HG03575 (cell line): Measurements from ENCODE around the gene PRKCB.

Experiments
- ATAC-seq: cut with Tn5 transposase; IDR thresholded peaks from one replicate; pipeline ENCODE4 v1.9.1; 2021; ENCODE audit not compliant: unreplicated experiment, insufficient number of reproducible peaks, low FRiP score; ENCODE audit errors: extremely low read depth

Gene PRKCB

DNA sequence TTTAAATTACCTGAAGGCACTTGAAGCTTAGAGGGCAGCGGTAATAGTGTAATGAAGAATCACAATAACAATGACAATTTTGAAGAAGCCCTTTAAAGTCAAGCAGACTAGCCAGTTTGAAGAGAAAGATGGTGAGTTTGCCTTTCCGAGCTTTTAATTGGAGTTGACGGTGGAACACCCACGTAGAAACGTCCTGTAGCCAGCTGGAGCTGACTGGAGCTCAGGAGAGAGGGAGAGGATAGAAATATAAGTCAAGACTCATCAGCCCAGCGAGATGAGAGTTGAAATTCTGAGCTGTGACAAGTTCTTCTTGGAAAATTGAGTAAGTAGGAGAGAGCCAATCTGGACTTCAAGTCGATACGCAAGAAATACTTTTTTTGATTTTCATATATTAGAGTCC, 328.6 kb downstream of the PRKCB start:
- no peak for ATAC-seq

DNA sequence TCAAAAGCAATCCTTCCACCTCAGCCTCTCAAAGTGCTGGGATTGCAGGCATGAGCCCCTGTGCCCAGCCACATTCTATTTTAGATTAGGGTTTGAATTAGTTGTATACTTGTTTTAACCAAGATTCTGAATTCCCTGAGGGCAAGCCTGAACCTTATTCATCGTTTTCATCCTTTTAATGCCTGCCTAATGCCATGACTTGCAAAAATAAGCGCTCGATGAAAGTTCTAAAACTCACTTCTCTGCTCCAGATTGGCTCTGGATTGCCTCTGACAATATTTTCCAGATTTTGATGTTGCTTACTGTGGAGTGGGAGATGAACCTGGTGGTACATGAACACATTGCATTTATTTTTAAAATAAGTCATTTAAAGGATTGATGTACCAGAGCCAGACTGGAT, 329.5 kb downstream of the PRKCB start:
- ATAC-seq: no peak

DNA sequence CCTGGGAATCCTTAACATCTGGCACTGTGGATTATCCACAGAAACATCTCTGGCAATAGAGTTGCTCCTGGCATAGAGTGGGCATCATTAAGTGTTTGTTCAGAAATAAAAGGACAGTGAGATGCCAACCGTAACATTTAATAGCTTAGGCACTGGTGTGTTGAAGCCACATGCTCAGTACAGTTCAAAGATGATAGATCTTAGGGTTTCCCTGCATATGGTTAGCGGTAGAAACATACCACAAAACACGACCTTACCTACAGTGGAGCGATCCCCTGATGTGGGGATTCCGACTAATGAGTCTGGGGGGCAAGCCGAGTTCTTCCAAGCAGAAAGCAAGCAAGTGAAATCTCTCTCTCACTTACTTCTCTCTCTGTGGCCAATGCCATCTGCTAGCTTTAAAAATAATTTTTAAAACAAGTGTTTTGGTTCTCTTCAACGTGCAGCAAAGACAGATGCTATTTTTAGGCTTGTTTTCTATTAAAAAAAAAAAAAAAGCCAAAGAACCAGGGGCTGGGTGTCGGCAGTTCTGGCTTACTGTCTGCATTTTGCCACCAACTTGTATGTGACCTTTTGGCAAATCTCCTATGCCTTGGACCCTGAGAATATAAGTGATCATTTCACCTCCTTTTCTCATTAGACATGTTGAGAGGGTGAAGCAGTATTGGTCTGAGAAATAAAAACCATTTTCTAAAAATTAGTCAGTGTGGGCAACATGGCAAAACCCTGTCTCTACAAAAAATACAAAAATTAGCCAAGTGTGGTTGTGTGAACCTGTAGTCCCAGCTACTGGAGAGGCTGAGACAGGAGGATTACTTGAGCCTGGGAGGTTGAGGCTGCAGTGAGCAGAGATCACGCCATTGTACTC, 331.1 kb downstream of the PRKCB start:
- no peak for ATAC-seq

DNA sequence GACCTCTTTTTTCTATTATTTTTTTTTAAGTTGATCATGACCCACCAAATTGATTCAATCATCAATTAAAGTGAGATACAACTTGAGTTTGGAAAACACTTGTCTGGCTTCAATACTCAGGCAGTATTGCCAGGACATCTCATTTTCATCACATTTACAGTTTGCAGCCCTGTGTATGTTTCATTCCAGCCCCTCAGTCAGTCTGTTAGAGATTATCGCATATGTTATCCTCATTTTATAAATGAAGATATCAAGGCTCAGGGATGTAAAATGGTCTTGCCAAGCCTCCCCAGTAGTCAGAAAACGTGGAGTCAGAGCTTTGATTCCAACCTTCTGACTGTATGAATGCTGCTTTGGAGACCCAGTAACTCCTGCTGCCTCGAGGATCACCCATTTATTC, 333.1 kb downstream of the PRKCB start:
- ATAC-seq: no peak

DNA sequence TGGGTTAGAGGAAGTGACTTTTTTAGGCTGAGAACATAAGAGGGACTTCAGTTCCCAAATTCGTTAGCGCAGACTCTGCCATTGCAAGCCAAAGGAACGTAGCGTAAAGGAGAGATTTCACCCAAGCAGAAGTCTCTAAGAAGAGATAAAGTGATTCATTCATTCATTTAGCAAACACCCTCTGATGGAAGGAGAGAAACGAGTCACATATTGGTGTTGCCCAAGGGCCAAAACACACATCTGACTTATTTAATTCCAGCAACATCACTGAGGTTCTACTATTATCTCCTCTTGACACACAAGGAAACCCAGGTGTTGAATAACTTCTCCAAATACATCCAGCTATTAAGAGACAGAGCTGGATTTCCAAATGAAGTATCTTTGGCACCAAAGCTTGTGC, 334.6 kb downstream of the PRKCB start:
- no peak for ATAC-seq

DNA sequence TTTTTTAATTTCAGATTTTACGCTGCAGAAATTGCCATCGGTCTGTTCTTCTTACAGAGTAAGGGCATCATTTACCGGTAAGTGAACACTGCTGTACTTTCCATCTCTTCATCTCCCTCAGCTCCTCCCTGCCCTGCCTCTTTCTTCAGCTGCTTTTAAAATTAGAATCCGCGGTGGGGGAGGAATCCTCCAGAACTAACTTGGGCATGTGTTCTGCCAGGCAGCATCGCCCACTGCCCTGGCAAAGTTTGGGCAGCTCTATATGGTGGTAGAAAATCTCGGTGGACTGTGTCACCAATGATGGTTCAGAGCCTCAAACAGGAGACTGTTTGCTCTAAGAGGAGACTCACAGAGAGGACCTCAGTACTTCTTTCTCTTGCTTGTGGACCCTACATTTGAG, 338.7 kb downstream of the PRKCB start:
- no peak for ATAC-seq

DNA sequence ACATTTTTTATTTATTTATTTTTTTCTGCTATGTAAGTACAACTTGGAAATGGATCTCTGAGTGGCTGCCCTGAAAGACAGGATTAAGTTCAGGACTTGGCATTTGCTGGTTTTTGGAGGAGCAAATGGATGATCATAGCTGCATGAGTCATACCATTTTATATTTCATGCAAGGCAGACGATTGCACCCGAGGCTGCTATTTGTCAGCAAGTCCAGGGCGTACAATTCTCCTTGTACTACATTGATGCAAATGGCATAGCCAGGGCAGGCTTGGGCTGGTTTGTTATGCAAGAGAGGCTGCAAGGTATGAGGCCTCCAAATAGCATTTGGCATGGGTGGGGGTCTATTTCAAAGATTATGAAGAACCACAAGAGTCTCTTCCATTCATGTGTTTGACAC, 339.2 kb downstream of the PRKCB start:
- no peak for ATAC-seq

DNA sequence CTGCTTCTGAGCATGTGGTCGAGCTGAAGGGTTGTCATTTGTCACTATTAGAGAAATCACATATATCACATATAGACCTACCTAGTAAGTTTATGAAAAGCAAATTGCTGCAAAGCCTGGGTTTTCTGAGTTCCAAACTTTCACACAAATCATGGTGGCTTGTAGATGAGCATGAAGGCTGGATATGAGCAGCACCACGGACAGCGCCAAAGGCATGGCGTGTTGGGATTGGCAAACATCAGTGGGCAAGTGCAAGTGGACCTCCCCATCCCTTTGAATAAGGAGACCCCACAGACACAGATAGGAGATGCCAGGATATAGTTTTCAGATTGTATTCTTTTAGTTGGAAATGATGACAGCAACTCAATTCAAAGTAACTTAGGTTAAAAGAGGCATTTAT, 342.7 kb downstream of the PRKCB start:
- no peak for ATAC-seq

DNA sequence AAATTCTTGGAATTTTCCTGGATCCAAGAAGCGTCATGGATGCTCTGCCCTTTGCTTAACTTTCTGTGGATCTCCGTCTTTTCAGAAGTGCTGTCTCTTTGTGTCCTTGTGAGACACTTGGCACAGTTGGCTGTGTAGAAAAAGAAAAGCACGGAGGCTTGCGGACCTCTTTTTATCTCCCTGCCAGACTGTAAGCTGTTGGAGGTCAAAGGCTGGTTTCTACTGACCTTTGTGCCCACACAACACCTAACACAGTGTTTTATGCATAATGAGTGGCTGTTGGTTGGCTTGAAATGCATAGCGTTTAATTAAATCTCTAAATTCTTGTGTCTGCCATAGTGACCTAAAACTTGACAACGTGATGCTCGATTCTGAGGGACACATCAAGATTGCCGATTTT, 344.7 kb downstream of the PRKCB start:
- ATAC-seq: no peak

DNA sequence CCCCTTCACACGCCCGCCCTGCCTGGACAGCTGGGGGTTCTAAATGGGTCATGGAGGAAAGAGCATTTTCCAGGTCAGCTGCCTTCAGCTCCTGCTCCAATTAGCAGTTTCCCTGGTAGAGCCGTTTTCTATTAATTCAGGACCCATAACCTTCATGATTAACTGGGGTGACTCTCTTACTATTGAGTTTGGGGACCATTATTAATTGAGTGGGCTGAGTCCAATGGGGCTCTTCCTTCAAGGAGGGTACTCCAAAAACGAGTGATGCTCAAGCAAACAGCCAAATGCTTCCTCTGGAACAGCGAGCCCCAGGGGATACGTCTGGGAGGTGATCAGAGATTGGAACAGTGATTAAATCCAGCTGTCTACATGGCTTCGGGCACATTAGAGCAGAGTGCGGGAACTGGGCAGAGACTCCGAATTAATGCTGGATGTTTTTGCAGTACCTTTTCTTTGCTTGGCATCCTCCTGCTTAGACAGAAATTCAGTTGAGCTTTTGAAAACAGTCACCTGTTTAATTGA, 352.3 kb downstream of the PRKCB start:
- no peak for ATAC-seq

DNA sequence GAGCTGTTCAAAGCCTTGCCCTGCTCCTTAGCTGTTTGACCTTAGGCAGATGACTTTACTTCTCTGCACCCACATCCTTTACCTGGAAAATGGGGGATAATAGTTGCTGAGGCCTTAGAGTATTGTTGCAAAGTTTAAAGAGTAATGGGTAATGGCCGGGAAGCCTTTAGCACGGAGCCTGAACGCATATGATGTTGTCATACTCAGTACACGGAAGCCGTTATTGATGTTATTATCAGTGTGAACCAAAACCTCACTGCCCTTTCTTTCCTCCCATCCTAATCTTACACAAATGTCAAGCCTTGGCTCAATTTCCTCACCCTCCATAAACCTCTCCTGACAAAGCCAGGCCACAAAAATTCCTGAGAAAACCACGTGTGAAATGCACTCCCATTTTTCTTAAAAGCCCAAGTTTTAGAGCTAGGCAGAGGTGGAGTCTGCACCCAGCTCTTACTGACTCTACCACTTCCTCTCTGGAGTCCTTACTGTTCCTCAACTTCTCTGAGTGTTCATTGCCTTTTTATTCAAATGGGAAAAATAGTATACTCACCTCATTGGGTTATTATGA, 353.1 kb downstream of the PRKCB start:
- ATAC-seq: no peak

DNA sequence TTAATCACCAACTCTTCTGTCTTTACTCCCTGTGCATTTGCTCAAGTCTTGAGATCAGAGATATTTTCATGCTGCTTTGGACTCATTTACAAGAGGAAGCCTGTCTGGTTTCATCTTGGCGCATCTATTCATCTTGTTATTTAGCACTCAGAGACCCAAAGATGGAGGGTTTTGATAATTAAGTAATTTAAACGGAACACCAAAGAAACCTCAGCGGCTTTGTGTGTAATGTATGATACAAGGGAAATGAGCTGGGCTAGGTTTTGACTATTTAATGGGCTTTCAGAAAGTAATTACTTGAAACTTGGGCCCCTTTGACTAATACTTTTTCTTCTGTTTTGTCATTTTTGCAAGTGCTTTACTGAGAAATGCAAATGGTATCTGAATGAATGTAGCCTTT, 354.2 kb downstream of the PRKCB start:
- ATAC-seq: no peak

DNA sequence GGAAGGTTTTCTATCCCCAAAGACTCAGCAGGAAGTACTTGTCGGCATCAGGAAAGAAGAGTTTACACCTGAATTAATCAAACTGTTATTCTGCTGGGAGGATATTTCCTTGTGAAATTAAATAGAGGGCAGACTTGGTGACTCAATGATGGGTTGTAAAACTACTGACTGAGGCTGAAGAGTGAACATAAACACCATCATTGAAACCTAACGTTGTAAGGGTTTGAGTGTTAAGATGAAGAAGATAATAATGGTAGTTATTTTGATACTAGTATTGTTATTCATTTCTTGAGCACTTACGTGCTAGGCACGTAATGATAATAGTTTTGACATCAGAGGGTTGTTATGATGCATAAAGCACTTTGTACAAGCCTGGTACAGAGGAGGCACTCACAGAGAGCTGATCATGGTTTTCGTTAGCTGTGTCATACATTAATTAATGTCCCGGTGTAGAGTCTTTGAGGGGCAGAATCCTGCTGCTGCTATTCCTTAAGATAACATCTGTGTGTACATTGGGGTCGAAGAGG, 356.2 kb downstream of the PRKCB start:
- no peak for ATAC-seq

DNA sequence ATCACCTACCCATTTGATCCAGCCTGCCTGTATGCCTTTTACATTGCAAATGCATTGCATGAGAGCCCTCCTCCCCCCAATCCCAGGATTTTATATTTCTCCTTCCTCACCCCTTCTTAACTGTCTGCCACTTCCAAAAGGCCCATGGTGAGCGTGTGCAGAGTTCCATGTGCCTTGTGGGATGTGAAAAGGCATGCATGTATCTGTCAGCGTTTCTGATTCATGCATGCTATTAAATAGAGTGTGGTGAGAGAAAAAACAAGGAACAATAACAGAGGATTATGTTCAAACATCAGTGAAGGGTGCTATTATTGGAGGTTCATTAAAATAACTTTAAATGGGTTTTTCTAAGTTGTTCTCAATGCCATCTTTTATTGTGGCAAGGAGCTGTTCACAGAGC, 359.4 kb downstream of the PRKCB start:
- no peak for ATAC-seq

DNA sequence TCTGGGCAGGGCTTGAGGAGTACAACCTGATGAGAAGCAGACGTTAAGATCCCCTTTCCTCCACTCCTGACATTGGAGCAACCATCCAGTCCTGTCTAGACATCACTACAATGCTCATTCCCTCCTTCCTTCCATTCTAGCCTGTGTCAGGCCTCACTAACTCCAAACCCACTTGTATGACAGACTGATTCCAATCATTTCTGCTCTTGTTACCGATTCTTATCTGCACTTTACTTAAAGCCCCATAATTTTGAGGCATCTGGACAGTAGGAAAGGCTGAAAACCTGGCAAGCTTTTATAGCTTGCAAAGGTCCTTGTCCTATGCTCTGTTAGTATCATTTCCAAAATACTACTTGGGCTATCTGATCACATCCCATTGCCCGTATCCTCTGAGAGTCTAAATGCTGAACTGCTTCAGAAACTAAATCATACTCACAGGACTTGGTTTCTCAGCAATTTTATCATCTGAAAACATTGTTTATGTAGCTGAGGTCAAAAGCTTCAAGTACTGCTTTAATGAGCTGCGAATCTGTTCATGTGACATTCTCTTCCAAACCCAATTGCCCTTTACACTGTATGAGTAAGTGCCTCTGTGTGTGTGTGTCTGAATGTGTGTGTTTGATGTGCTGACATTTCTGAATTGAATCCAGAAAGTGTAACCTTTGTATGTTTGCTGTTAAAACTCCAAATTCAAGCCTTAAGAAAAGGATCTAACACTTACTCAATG, 363.2 kb downstream of the PRKCB start:
- ATAC-seq: no peak

DNA sequence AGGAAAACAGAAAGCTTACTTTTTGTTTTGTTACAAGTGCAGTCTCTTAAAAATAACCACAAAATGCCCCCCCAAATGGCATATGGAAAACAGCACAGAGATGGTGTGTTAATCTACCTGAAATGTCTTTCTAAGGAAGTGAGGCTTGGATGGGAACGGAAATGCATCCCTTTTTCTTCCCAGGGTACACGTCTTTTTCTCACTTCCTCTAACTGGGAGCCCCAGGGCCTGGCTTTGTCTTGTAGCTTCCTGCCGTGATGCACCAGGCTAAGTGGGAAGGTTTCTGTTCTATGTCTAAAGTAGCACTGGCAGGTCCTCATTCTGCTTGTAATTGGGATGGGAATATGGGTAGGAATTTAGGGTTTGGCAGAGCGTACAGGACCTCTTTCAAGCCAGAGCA, 367.9 kb downstream of the PRKCB start:
- no peak for ATAC-seq

DNA sequence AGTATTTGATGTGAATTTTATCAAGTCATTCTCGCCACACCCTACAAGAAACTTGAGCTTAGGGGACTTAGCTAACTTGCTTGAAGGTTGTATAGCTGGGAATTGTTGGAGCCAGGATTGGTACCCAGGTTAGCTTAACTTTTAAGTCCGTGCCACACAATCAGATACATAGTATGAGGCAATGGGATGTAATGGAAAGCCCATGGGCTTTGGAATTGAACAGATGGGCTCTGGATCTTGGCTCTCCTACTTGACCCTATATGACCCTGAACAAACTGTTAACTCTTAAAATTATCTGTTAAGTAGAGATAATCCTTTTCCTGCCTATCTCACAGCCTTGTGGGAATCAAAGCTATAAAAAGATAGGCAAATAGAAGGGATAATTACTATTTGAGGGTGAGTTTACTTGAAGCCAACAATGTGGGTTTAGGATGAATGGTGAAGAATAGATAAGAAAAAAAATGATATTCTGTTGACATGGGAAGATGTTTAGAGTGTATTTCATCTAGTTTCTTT, 368.4 kb downstream of the PRKCB start:
- ATAC-seq: no peak

DNA sequence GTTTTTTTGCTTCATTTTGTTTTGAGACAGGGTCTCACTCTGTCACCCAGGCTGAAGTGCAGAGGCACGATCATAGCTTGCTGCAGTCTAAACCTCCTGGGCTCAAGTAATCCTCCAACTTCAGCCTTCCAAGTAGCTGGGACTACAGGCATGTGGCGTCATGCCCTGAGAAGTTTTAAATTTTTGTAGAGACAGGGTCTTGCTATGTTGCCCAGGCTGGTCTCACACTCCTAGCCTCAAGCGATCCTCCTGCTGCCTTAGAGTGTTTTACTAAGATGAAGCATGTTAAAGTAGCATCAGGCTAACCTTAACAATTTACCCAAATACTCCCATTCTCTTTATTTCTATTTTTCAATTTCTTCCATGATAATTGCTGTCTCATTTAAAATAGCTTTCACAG, 371.1 kb downstream of the PRKCB start:
- ATAC-seq: no peak

DNA sequence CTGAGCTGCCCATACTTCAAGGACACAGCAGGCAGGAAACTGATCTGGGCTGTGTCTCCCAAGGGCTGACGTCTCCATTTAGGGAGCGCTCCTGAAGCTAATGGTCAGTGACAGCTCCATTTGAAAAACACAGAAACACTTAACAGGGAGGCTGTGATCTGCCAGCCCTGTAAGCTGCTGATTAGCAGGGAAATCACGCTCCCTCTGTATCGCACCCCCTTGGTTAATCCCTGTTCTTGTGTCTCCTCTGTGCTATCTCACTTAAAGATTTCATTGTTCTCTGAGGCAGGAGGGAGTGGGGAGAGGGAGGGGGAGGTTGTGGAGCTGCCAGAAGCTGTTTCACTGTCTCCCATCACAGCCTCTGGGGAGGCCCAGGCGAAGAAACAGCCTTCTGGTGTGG, 372.9 kb downstream of the PRKCB start:
- no peak for ATAC-seq

DNA sequence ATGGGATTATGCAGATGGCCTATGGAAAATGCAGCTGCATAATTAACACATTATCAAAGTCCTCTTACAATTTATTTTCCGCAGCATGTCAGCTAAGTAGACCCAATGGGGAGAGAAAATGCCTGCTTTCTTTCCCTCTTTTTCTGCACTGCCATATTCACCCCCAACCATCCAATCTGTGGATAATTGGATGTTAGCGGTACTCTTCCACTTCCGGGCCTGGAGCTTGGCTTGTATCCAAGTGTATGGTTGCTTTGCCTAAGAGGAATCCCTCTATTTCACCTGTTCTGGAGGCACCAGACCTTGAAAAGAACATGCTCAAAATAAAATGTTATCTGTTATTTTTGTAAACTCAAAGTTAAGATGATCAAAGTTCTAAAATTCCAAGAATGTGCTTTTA, 379.2 kb downstream of the PRKCB start:
- no peak for ATAC-seq
